H1 (cell line): Measurements from ENCODE around the gene TNS3. TPM values are rescaled to one million over a fixed set of nuclear protein-coding genes. Genes with fewer than 3 reads are reported as not detected.

Experiments
- CTCF ChIA-PET: fragments of 300-600 bp; sonication (Branson Sonifier 250); formaldehyde crosslinking; loops from one replicate; lab custom pipeline; 2021; ENCODE audit not compliant: partially characterized antibody; lab: Charles Lee
- POLR2A ChIA-PET: fragments of 300-600 bp; sonication (Branson Sonifier 250); formaldehyde crosslinking; loops from one replicate; lab custom pipeline; 2021; ENCODE audit warnings: inconsistent platforms; ENCODE audit not compliant: partially characterized antibody; lab: Charles Lee
- DNase-seq, 2 experiments: peaks; one replicate each; pipeline versions ENCODE4 v3.0.0 to v3.0.0-alpha.2; 2010 to 2022; ENCODE audit warnings: low spot score in 2 of 2, low read depth in 1 of 2, mixed read lengths in 1 of 2
- FAIRE-seq: peaks from 2 replicates; lab custom pipeline; 2011; peaks lifted over from hg19 to GRCh38; lab: Jason Lieb, UNC
- H2AFZ ChIP-seq: 2 replicates; pipeline ENCODE4 v1.8.1; 2012; ENCODE audit warnings: low read length, inconsistent platforms
- H2AK5ac ChIP-seq: 2 replicates; pipeline ENCODE4 v1.6.1; 2013; ENCODE audit warnings: low read depth, low read length
- H2BK120ac ChIP-seq: replicated peaks from 2 replicates; pipeline ENCODE3; 2013; ENCODE audit warnings: low read depth, low read length, inconsistent platforms
- H2BK12ac ChIP-seq: 2 replicates; pipeline ENCODE4 v1.6.1; 2013; ENCODE audit warnings: low read depth, low read length
- H2BK15ac ChIP-seq: 2 replicates; pipeline ENCODE4 v1.6.1; 2013; ENCODE audit warnings: low read length
- H2BK20ac ChIP-seq: 2 replicates; pipeline ENCODE4 v1.6.1; 2013; ENCODE audit warnings: low read length
- H2BK5ac ChIP-seq: 2 replicates; pipeline ENCODE4 v1.6.1; 2013; ENCODE audit warnings: low read depth, low read length
- H3K14ac ChIP-seq: 2 replicates; pipeline ENCODE4 v1.6.1; 2013; ENCODE audit warnings: inconsistent platforms; ENCODE audit not compliant: insufficient read length
- H3K18ac ChIP-seq: 2 replicates; pipeline ENCODE4 v1.6.1; 2013; ENCODE audit warnings: low read length; ENCODE audit errors: extremely low read depth
- H3K23ac ChIP-seq: 2 replicates; pipeline ENCODE4 v1.6.1; 2013; ENCODE audit warnings: inconsistent platforms; ENCODE audit not compliant: insufficient read length
- H3K23me2 ChIP-seq: 2 replicates; pipeline ENCODE4 v1.6.1; 2013; ENCODE audit warnings: low read depth, low read length
- H3K27ac ChIP-seq: 2 replicates; pipeline ENCODE4 v1.6.1; 2011; ENCODE audit warnings: low read depth, low read length, inconsistent platforms
- H3K27me3 ChIP-seq, 4 experiments: replicated peaks in 1 of 4; 1 replicate in 1 of 4; 2 replicates in 3 of 4; pipeline versions ENCODE4 v1.6.1 to v1.8.1; 2011 to 2013; ENCODE audit warnings: low read length in 3 of 4, mild to moderate bottlenecking in 3 of 4, inconsistent platforms in 2 of 4, mixed read lengths in 2 of 4, moderate library complexity in 1 of 4; ENCODE audit not compliant: control insufficient read depth in 3 of 4, insufficient read depth in 3 of 4; ENCODE audit errors: extremely low read depth in 1 of 4
- H3K36me3 ChIP-seq, 4 experiments: 2 replicates each; pipeline versions ENCODE4 v1.6.1 to v1.8.1; 2011 to 2013; ENCODE audit warnings: mild to moderate bottlenecking in 4 of 4, low read length in 3 of 4, moderate library complexity in 2 of 4, control low read depth in 1 of 4, inconsistent platforms in 1 of 4; ENCODE audit not compliant: insufficient read depth in 4 of 4, control insufficient read depth in 2 of 4
- H3K4ac ChIP-seq: replicated peaks from 2 replicates; pipeline ENCODE3; 2013; ENCODE audit warnings: low read length, low read depth, mixed read lengths, inconsistent platforms; ENCODE audit not compliant: insufficient read length
- H3K4me1 ChIP-seq, 4 experiments: replicated peaks in 1 of 4; 1 replicate in 1 of 4; 2 replicates in 3 of 4; pipeline versions ENCODE4 v1.6.1 to v1.8.1; 2011 to 2013; ENCODE audit warnings: low read length in 3 of 4, inconsistent platforms in 2 of 4, mixed read lengths in 1 of 4; ENCODE audit not compliant: insufficient read depth in 4 of 4, control insufficient read depth in 3 of 4
- H3K4me2 ChIP-seq, 2 experiments: 2 replicates each; pipeline versions ENCODE4 v1.6.1 to v1.8.1; 2011 to 2013; ENCODE audit warnings: low read depth in 2 of 2, low read length in 2 of 2, control low read depth in 1 of 2, inconsistent platforms in 1 of 2, mild to moderate bottlenecking in 1 of 2; ENCODE audit not compliant: insufficient read depth in 1 of 2
- H3K4me3 ChIP-seq, 4 experiments: fragments of 200-600, 300-600 bp in 1 of 4; sonication (generic), shearing (Covaris generic), sonication (Bioruptor Twin) in 1 of 4; 2 replicates each; pipeline versions ENCODE4 v1.5.1 to v1.8.1; 2011 to 2016; ENCODE audit warnings: low read length in 4 of 4, low read depth in 3 of 4, control low read depth in 2 of 4, inconsistent platforms in 2 of 4, mild to moderate bottlenecking in 2 of 4, mixed read lengths in 1 of 4, moderate library complexity in 1 of 4; ENCODE audit not compliant: insufficient read depth in 2 of 4; ENCODE audit errors: extremely low read depth in 1 of 4
- H3K56ac ChIP-seq: replicated peaks from 2 replicates; pipeline ENCODE3; 2013; ENCODE audit warnings: low read depth, mild to moderate bottlenecking, mixed read lengths, low read length, inconsistent platforms; ENCODE audit not compliant: insufficient read length
- H3K79me1 ChIP-seq: 2 replicates; pipeline ENCODE4 v1.6.1; 2013; ENCODE audit warnings: low read depth, low read length, control low read depth
- H3K79me2 ChIP-seq, 2 experiments: 2 replicates each; pipeline versions ENCODE4 v1.6.1 to v1.8.1; 2012 to 2013; ENCODE audit warnings: low read length in 2 of 2, mild to moderate bottlenecking in 2 of 2, inconsistent platforms in 1 of 2; ENCODE audit not compliant: insufficient read depth in 2 of 2, control insufficient read depth in 1 of 2
- H3K9ac ChIP-seq, 4 experiments: replicated peaks in 1 of 4; 1 replicate in 1 of 4; 2 replicates in 3 of 4; pipeline versions ENCODE4 v1.6.1 to v1.8.1; 2011 to 2013; ENCODE audit warnings: low read depth in 3 of 4, low read length in 3 of 4, control low read depth in 2 of 4, mild to moderate bottlenecking in 2 of 4, moderate library complexity in 2 of 4, inconsistent platforms in 1 of 4; ENCODE audit errors: extremely low read depth in 1 of 4
- H3K9me3 ChIP-seq, 2 experiments: 2 replicates each; pipeline versions ENCODE4 v1.6.1 to v1.8.1; 2012 to 2013; ENCODE audit warnings: mild to moderate bottlenecking in 2 of 2, moderate library complexity in 2 of 2, control low read depth in 1 of 2, inconsistent platforms in 1 of 2, low read depth in 1 of 2, low read length in 1 of 2, mixed read lengths in 1 of 2; ENCODE audit not compliant: insufficient read depth in 2 of 2
- H4K20me1 ChIP-seq, 2 experiments: replicated peaks in 1 of 2; 2 replicates each; pipeline versions ENCODE3 to v1.8.1; 2011 to 2013; ENCODE audit warnings: inconsistent platforms in 2 of 2, low read length in 2 of 2, mild to moderate bottlenecking in 1 of 2; ENCODE audit not compliant: insufficient read depth in 2 of 2, control insufficient read depth in 1 of 2
- H4K5ac ChIP-seq: 2 replicates; pipeline ENCODE4 v1.6.1; 2013; ENCODE audit warnings: low read length, low read depth, mixed read lengths, inconsistent platforms; ENCODE audit not compliant: insufficient read length
- H4K8ac ChIP-seq: 2 replicates; pipeline ENCODE4 v1.8.0; 2013; ENCODE audit warnings: mild to moderate bottlenecking, moderate library complexity, low read length, inconsistent platforms; ENCODE audit not compliant: insufficient read depth; ENCODE audit errors: extremely low read depth
- H4K91ac ChIP-seq: replicated peaks from 2 replicates; pipeline ENCODE3; 2013; ENCODE audit warnings: low read length, mixed read lengths, inconsistent platforms; ENCODE audit not compliant: insufficient read length
- ASH2L ChIP-seq: fragments of 200-600, 300-600 bp; sonication (generic); IDR thresholded peaks from one replicate; pipeline ENCODE4 v1.7.1; 2017; ENCODE audit warnings: low read length
- CHD1 ChIP-seq: IDR thresholded peaks from 2 replicates; pipeline ENCODE4 v1.6.1; 2012; ENCODE audit warnings: low read depth, low read length, improper control_type of control experiment
- CTBP2 ChIP-seq: IDR thresholded peaks from 2 replicates; pipeline ENCODE4 v1.7.0; 2011; ENCODE audit warnings: borderline replicate concordance, mild to moderate bottlenecking, moderate library complexity, mixed read lengths, low read length; ENCODE audit not compliant: insufficient read depth, insufficient read length
- EP300 ChIP-seq, 2 experiments: IDR thresholded peaks; 1 replicate in 1 of 2; 2 replicates in 1 of 2; pipeline ENCODE4 v1.6.1; 2011 to 2012; ENCODE audit warnings: low read depth in 2 of 2, low read length in 2 of 2, mild to moderate bottlenecking in 2 of 2, borderline replicate concordance in 1 of 2, inconsistent platforms in 1 of 2, moderate library complexity in 1 of 2
- KDM5A ChIP-seq: fragments of 200-600 bp; IDR thresholded peaks from 2 replicates; pipeline ENCODE4 v1.7.1; 2012; ENCODE audit warnings: mild to moderate bottlenecking, low read length, inconsistent platforms, mixed read lengths
- NANOG ChIP-seq: IDR thresholded peaks from 2 replicates; pipeline ENCODE4 v1.6.1; 2011; ENCODE audit warnings: low read length, low read depth, mild to moderate bottlenecking, inconsistent platforms; ENCODE audit not compliant: insufficient read depth, poor library complexity, severe bottlenecking
- NRF1 ChIP-seq: IDR thresholded peaks from 2 replicates; pipeline ENCODE4 v1.6.1; 2011; ENCODE audit warnings: mild to moderate bottlenecking, low read depth, low read length, improper control_type of control experiment
- PHF8 ChIP-seq: fragments of 200-600 bp; sonication (generic); conservative IDR thresholded peaks from 2 replicates; pipeline ENCODE4 v1.7.1; 2012; ENCODE audit warnings: low read depth, mild to moderate bottlenecking, inconsistent platforms, low read length, moderate library complexity
- POU5F1 ChIP-seq: IDR thresholded peaks from 2 replicates; pipeline ENCODE4 v1.6.1; 2011; ENCODE audit warnings: low read depth, mild to moderate bottlenecking, low read length, moderate library complexity
- RFX5 ChIP-seq: IDR thresholded peaks from 2 replicates; pipeline ENCODE4 v1.6.1; 2011; ENCODE audit warnings: low read depth, low read length, improper control_type of control experiment, borderline replicate concordance
- SIN3A ChIP-seq, 2 experiments: IDR thresholded peaks in 1 of 2; conservative IDR thresholded peaks in 1 of 2; 2 replicates each; pipeline ENCODE4 v1.6.1; 2011 to 2012; ENCODE audit warnings: low read length in 2 of 2, improper control_type of control experiment in 1 of 2, low read depth in 1 of 2, mild to moderate bottlenecking in 1 of 2
- YY1 ChIP-seq: IDR thresholded peaks from 2 replicates; pipeline ENCODE4 v1.6.1; 2011; ENCODE audit warnings: low read depth, mild to moderate bottlenecking, low read length
- WGBS, 2 experiments: shearing (Covaris generic) in 1 of 2; methylation state at CpG; one replicate each; pipeline versions ENCODE4 v1.1.6 to v1.1.7; 2013 to 2015; ENCODE audit warnings: low lambda C conversion rate in 2 of 2, mixed read lengths in 2 of 2, inconsistent platforms in 1 of 2, low coverage in 1 of 2, missing lambda C conversion rate in 1 of 2; ENCODE audit not compliant: insufficient replicate concordance in 2 of 2, insufficient coverage in 1 of 2, insufficient read length in 1 of 2; ENCODE audit errors: extremely low coverage in 1 of 2, missing lambda C conversion rate in 1 of 2; 5-methylcytosine and 5-hydroxymethylcytosine counted together
- polyA plus RNA-seq, 7 experiments: library from polyadenylated mRNA; depleted of rRNA in 3 of 7; stranded (reverse) in 5 of 7; unstranded in 2 of 7; fragments of >200 nt in 5 of 7; fragments of 200-250 nt in 2 of 7; gene quantifications; 1 replicate in 5 of 7; 2 replicates in 1 of 7; 4 replicates in 1 of 7; pipeline versions ENCODE4 v1.2.1 to v1.2.3, GENCODE V29; 2011 to 2013; ENCODE audit warnings: missing spikeins in 2 of 7, mixed read lengths in 2 of 7
- total RNA-seq: library from RNA; stranded (reverse); fragmentation: NEBNext Ultra II Directional; extraction: Animal tissue kit (Norgen Biotek cat#: 25700); gene quantifications from 2 replicates; pipeline ENCODE4 v1.2.1, GENCODE V29; 2021

The TNS3 gene
- total and polyA plus RNA-seq, 2 of the 8 experiments (the other 6 are each of a cell fraction or from before 2014, with no cell fraction given): 11.9 to 24.2 TPM

GRCh38 chr7:47515305-47515834, 66.5 kb downstream of the TNS3 start:
- Histone ChIP-seq H3K56ac (no peak overlapping the region), H4K91ac (no peak overlapping the region), H4K20me1 (peaks cover 2 to 11% of the 10 kb centered on the region in 2 experiments), H2BK15ac (no peak overlapping the region), H3K23ac (no peak overlapping the region), H3K27me3 (no peaks in the 10 kb centered on the region), H3K9me3 (no peaks in the 10 kb centered on the region), H2AFZ (no peak overlapping the region), H3K9ac (no peak overlapping the region), H2AK5ac (peak overlapping the region; percentile 53; the same call in 1 of the 2 replicates), H3K36me3 (peaks cover 0 to 3% (median 0%) of the 10 kb centered on the region in 4 experiments; a peak in 1 of 8 replicates), H2BK120ac (no peak overlapping the region), H2BK5ac (no peak overlapping the region), H3K27ac (no peak overlapping the region), H4K5ac (no peak overlapping the region), H2BK12ac (no peak overlapping the region; the same call in 1 of the 2 replicates), H4K8ac (no peak overlapping the region), H3K79me1 (peaks cover 6% of the 10 kb centered on the region; the same call in 1 of the 2 replicates), H3K4me2 (no peak overlapping the region), H3K14ac (no peak overlapping the region), H2BK20ac (no peak overlapping the region), H3K4ac (no peak overlapping the region), H3K4me1 (peaks cover 0 to 5% (median 1%) of the 10 kb centered on the region in 4 experiments; a peak in 3 of 7 replicates), H3K18ac (no peak overlapping the region), H3K79me2 (peaks cover 4 to 11% of the 10 kb centered on the region in 2 experiments; a peak in 3 of 4 replicates), H3K4me3 (no peak overlapping the region), H3K23me2 (peaks cover 4% of the 10 kb centered on the region; the same call in 1 of the 2 replicates)
- CTCF ChIA-PET: no interaction called here
- WGBS, 2 experiments: 92 to 100% methylated on average over 4 to 7 of the region's 7 CpGs
- TF ChIP-seq POU5F1 (no peak), EP300 (IDR thresholded peaks at IDR 0.05; ENCODE audit: borderline replicate concordance in 1 of 2, low read depth in 2 of 2, low read length in 2 of 2) (no peak), KDM5A (no peak), ASH2L (no peak), YY1 (no peak), PHF8 (no peak), RFX5 (no peak), NRF1 (no peak), CHD1 (no peak), CTBP2 (no peak), NANOG (no peak), SIN3A (conservative IDR thresholded peaks at IDR 0.05 in 1 of 2, IDR thresholded peaks at IDR 0.05 in 1 of 2; ENCODE audit: low read depth in 1 of 2, low read length in 2 of 2) (no peak)
- FAIRE-seq (no peak), DNase-seq (no peak)
- POLR2A ChIA-PET: no interaction called here
